K562 (cell line): ENCODE results near the gene WNT16.

Source experiments
- ATF2 ChIP-seq: sonication (generic); formaldehyde crosslinking; IDR thresholded peaks from 2 replicates; pipeline ENCODE4 v1.8.1; 2022; ENCODE audit warnings: missing genetic modification reagents
- BHLHE40 ChIP-seq: IDR thresholded peaks from 2 replicates; pipeline ENCODE4 v1.6.1; 2011; ENCODE audit warnings: low read length, improper control_type of control experiment
- FOXK1 ChIP-seq: sonication (generic); formaldehyde crosslinking; IDR thresholded peaks from 2 replicates; pipeline ENCODE4 v1.8.0; 2022; ENCODE audit warnings: missing genetic modification reagents, mild to moderate bottlenecking, borderline replicate concordance
- GTF2F1 ChIP-seq: IDR thresholded peaks from 2 replicates; pipeline ENCODE4 v1.6.1; 2011; ENCODE audit warnings: low read depth, low read length, improper control_type of control experiment
- MIER1 ChIP-seq: fragments of 450-650 bp; IDR thresholded peaks from 2 replicates; pipeline ENCODE4 v1.6.1; 2016; ENCODE audit warnings: antibody characterized with exemption, mild to moderate bottlenecking, low read depth
- MITF ChIP-seq: IDR thresholded peaks from 2 replicates; pipeline ENCODE4 v1.6.1; 2014; ENCODE audit warnings: antibody characterized with exemption
- MYC ChIP-seq, 2 experiments: fragments of 250-450 bp in 1 of 2; sonication (Bioruptor Pico) in 1 of 2; IDR thresholded peaks; 2 replicates each; pipeline versions ENCODE4 v1.5.1 to v1.6.1; 2012 to 2021; ENCODE audit warnings: low read depth in 2 of 2, borderline replicate concordance in 1 of 2, improper control_type of control experiment in 1 of 2, low read length in 1 of 2, mild to moderate bottlenecking in 1 of 2, moderate library complexity in 1 of 2
- RFX5 ChIP-seq: IDR thresholded peaks from 2 replicates; pipeline ENCODE4 v1.6.1; 2011; ENCODE audit warnings: low read depth, mild to moderate bottlenecking, improper control_type of control experiment, low read length
- U2AF2 ChIP-seq: fragments of 200-400 bp; formaldehyde crosslinking; optimal IDR thresholded peaks from 2 replicates; pipeline ENCODE3; 2017; ENCODE audit warnings: low read depth, mild to moderate bottlenecking, low read length
- ZBTB11 ChIP-seq, 3 experiments: fragments of 200-800 bp in 1 of 3; fragments of 250-450 bp in 1 of 3; fragments of 450-650 bp in 1 of 3; sonication (Bioruptor Pico) in 1 of 3; sonication (Bioruptor generic) in 1 of 3; formaldehyde crosslinking in 1 of 3; IDR thresholded peaks; 2 replicates each; pipeline versions ENCODE4 v1.6.1 to v1.8.0; 2016 to 2022; ENCODE audit warnings: mild to moderate bottlenecking in 2 of 3, missing genetic modification characterization in 2 of 3, missing compliant biosample characterization in 1 of 3, moderate library complexity in 1 of 3
- ZNF280A ChIP-seq: fragments of 450-650 bp; IDR thresholded peaks from 2 replicates; pipeline ENCODE4 v1.6.1; 2018; ENCODE audit warnings: mild to moderate bottlenecking, low read depth; ENCODE audit not compliant: partially characterized antibody
- TF ChIP-seq, protein P1 (sequence below): sonication (generic); formaldehyde crosslinking; IDR thresholded peaks from 2 replicates; pipeline ENCODE4 v1.5.0; 2020; ENCODE audit warnings: missing genetic modification reagents
- TF ChIP-seq, protein P2 (sequence below), 3 experiments: IDR thresholded peaks in 2 of 3; conservative IDR thresholded peaks in 1 of 3; 2 replicates each; pipeline ENCODE4 v1.5.1; 2011 to 2012; ENCODE audit warnings: low read length in 3 of 3, mild to moderate bottlenecking in 3 of 3, control low read depth in 2 of 3, improper control_type of control experiment in 1 of 3, inconsistent platforms in 1 of 3, low read depth in 1 of 3, mixed read lengths in 1 of 3, moderate library complexity in 1 of 3; ENCODE audit not compliant: insufficient read depth in 2 of 3

GRCh38 chr7:121329191-121330052 is 622 bp downstream of the WNT16 start:
- no peak for TF ChIP-seq GTF2F1
- TF ChIP-seq MIER1: no peak
- TF ChIP-seq ZBTB11 (CRISPR knock-in tag; IDR thresholded peaks at IDR 0.05): no peak
- no peak for TF ChIP-seq RFX5
- no peak for TF ChIP-seq MYC (IDR thresholded peaks at IDR 0.05; ENCODE audit: low read depth, low read length)
- TF ChIP-seq MYC (CRISPR knock-in tag; IDR thresholded peaks at IDR 0.05; ENCODE audit: borderline replicate concordance, low read depth): no peak
- TF ChIP-seq, protein P1, sequence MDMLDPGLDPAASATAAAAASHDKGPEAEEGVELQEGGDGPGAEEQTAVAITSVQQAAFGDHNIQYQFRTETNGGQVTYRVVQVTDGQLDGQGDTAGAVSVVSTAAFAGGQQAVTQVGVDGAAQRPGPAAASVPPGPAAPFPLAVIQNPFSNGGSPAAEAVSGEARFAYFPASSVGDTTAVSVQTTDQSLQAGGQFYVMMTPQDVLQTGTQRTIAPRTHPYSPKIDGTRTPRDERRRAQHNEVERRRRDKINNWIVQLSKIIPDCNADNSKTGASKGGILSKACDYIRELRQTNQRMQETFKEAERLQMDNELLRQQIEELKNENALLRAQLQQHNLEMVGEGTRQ (CRISPR knock-in tag): no peak
- no peak for TF ChIP-seq MITF
- no peak for TF ChIP-seq FOXK1 (CRISPR knock-in tag)
- TF ChIP-seq, protein P2, sequence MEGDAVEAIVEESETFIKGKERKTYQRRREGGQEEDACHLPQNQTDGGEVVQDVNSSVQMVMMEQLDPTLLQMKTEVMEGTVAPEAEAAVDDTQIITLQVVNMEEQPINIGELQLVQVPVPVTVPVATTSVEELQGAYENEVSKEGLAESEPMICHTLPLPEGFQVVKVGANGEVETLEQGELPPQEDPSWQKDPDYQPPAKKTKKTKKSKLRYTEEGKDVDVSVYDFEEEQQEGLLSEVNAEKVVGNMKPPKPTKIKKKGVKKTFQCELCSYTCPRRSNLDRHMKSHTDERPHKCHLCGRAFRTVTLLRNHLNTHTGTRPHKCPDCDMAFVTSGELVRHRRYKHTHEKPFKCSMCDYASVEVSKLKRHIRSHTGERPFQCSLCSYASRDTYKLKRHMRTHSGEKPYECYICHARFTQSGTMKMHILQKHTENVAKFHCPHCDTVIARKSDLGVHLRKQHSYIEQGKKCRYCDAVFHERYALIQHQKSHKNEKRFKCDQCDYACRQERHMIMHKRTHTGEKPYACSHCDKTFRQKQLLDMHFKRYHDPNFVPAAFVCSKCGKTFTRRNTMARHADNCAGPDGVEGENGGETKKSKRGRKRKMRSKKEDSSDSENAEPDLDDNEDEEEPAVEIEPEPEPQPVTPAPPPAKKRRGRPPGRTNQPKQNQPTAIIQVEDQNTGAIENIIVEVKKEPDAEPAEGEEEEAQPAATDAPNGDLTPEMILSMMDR (IDR thresholded peaks at IDR 0.05 in 2 of 3, conservative IDR thresholded peaks at IDR 0.05 in 1 of 3; ENCODE audit: insufficient read depth in 2 of 3, low read depth in 1 of 3, low read length in 3 of 3): no peak
- TF ChIP-seq ZNF280A: no peak
- no peak for TF ChIP-seq BHLHE40
- TF ChIP-seq ATF2 (CRISPR knock-in tag): no peak
- no peak for TF ChIP-seq U2AF2
